Lung (tissue), 12 donors: ENCODE data around the gene NOTCH1. TPM values are rescaled to one million over a fixed set of nuclear protein-coding genes. Genes with fewer than 3 reads are reported as not detected.
A peak's percentile ranks its signal among the peaks of the same experiment; 100 is the strongest.

Experiments used
- ATAC-seq: fragments of 200-7000 bp; cut with Tn5 transposase; one replicate; pipeline ENCODE4 v1.9.1; 2020; ENCODE audit warnings: moderate number of reproducible peaks; ENCODE audit not compliant: insufficient read depth, low FRiP score
- DNase-seq, 3 donors: peaks; one replicate each; pipeline ENCODE4 v3.0.0-alpha.2; 2013 to 2017
- H3K27ac ChIP-seq, 2 donors: one replicate each; pipeline ENCODE4 v1.5.1; 2013; ENCODE audit warnings: mild to moderate bottlenecking in 2 of 2, moderate library complexity in 2 of 2, control low read depth in 1 of 2, inconsistent platforms in 1 of 2, low read depth in 1 of 2, low read length in 1 of 2
- H3K27me3 ChIP-seq, 3 donors: one replicate each; pipeline ENCODE4 v1.5.1; 2013; ENCODE audit warnings: low read length in 2 of 3; ENCODE audit not compliant: control insufficient read depth in 3 of 3, insufficient read depth in 3 of 3
- H3K36me3 ChIP-seq, 4 donors: one replicate each; pipeline ENCODE4 v1.5.1; 2013; ENCODE audit warnings: low read length in 4 of 4, mild to moderate bottlenecking in 1 of 4, moderate library complexity in 1 of 4; ENCODE audit not compliant: control insufficient read depth in 4 of 4, insufficient read depth in 4 of 4
- H3K4me1 ChIP-seq, 5 donors: one replicate each; pipeline ENCODE4 v1.5.1; 2013; ENCODE audit warnings: low read length in 5 of 5, mild to moderate bottlenecking in 2 of 5, moderate library complexity in 1 of 5; ENCODE audit not compliant: control insufficient read depth in 5 of 5, insufficient read depth in 5 of 5
- H3K4me3 ChIP-seq: one replicate; pipeline ENCODE4 v1.5.1; 2013; ENCODE audit warnings: mild to moderate bottlenecking, control low read depth, moderate library complexity
- H3K9ac ChIP-seq, 2 donors: one replicate each; pipeline ENCODE4 v1.5.1; 2013; ENCODE audit warnings: low read length in 2 of 2, control low read depth in 1 of 2; ENCODE audit not compliant: insufficient read depth in 1 of 2
- H3K9me3 ChIP-seq, 4 donors: one replicate each; pipeline ENCODE4 v1.5.1; 2013; ENCODE audit warnings: low read length in 3 of 4, mild to moderate bottlenecking in 1 of 4, moderate library complexity in 1 of 4; ENCODE audit not compliant: control insufficient read depth in 4 of 4, insufficient read depth in 3 of 4
- CTCF ChIP-seq: IDR thresholded peaks from 2 replicates; pipeline ENCODE4 v1.5.1; 2012; ENCODE audit warnings: mild to moderate bottlenecking; ENCODE audit errors: control extremely low read depth, extremely low read depth
- WGBS, 2 donors: extraction: QIAGEN DNeasy Blood & Tissue Kit; methylation state at CpG; one replicate each; pipeline ENCODE4 v1.1.7; 2013; 5-methylcytosine and 5-hydroxymethylcytosine counted together
- polyA plus RNA-seq, 2 donors: library from polyadenylated mRNA; stranded (reverse); fragments of 200-250 nt; gene quantifications; one replicate each; pipeline ENCODE4 v1.2.1, GENCODE V29; 2013
- total RNA-seq, 2 donors: library from RNA; depleted of rRNA in 1 of 2; stranded (reverse); fragments of >200 nt in 1 of 2; gene quantifications; one replicate each; pipeline ENCODE4 v1.2.1, GENCODE V29; 2014 to 2021
- donor health status: control.
- donor health status: control.
- donor health status: Bipolar disorder and iron deficiency.
- donor health status: healthy.
- donor health status: DM: yes; HTN: yes; CAD: no.

Gene NOTCH1
- total and polyA plus RNA-seq, 4 donors, result 23.9 to 101 (median 44.5) TPM

GRCh38 chr9:136570191-136570845 is 24.5 kb upstream of the NOTCH1 start:
- H3K36me3 ChIP-seq, result no peaks in the 10 kb centered on the region
- H3K9me3 ChIP-seq, result no peaks in the 10 kb centered on the region
- no peak overlapping the region for H3K27ac ChIP-seq
- DNase-seq, result no peak
- TF ChIP-seq CTCF, result no peak
- H3K27me3 ChIP-seq, result no peaks in the 10 kb centered on the region
- 94 to 96% methylated on average over 17 to 18 of the region's 18 CpGs for WGBS, 2 donors
- ATAC-seq, result no peak
- H3K4me3 ChIP-seq, result no peak overlapping the region
- H3K4me1 ChIP-seq, result peaks cover 17 to 53% (median 24%) of the 10 kb centered on the region in 5 donors
- H3K9ac ChIP-seq, result no peak overlapping the region

DNA sequence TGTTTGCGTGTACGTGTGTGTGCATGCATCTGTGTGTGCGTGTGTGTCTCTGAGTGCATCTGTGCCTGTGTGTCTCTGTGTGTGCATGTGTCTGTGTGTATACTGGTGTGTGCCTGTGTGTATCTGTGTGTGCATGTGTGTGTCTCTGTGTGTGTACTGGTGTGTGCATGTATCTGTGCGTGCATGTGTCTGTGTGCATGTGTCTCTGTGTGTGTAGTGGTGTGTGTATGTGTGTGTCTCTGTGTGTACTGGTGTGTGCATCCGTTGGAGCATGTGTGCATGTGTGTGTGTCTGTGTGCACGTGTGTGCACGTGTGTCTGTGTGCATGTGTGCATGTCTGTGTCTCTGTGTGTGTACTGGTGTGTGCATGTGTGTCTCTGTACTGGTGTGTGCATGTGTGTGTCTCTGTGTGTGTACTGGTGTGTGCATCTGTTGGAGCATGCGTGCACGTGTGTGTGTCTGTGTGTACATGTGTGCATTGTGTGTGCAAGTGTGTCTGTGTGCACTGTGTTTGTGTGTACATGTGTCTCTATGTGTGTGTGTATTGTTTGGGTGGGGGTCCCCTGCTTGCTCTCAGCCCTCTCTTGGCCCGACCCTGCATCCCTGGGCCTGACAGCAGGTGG is 23.8 kb upstream of the NOTCH1 start:
- ATAC-seq, result no peak
- H3K9ac ChIP-seq, result no peak overlapping the region
- no peaks in the 10 kb centered on the region for H3K9me3 ChIP-seq
- H3K36me3 ChIP-seq, result no peaks in the 10 kb centered on the region
- no peak for TF ChIP-seq CTCF
- DNase-seq, result no peak
- H3K4me3 ChIP-seq, result no peak overlapping the region
- peaks cover 17 to 60% (median 28%) of the 10 kb centered on the region in 5 donors for H3K4me1 ChIP-seq
- H3K27me3 ChIP-seq, result no peaks in the 10 kb centered on the region
- WGBS, 2 donors, result 97 to 98% methylated on average over 10 of the region's 10 CpGs
- no peak overlapping the region for H3K27ac ChIP-seq

DNA sequence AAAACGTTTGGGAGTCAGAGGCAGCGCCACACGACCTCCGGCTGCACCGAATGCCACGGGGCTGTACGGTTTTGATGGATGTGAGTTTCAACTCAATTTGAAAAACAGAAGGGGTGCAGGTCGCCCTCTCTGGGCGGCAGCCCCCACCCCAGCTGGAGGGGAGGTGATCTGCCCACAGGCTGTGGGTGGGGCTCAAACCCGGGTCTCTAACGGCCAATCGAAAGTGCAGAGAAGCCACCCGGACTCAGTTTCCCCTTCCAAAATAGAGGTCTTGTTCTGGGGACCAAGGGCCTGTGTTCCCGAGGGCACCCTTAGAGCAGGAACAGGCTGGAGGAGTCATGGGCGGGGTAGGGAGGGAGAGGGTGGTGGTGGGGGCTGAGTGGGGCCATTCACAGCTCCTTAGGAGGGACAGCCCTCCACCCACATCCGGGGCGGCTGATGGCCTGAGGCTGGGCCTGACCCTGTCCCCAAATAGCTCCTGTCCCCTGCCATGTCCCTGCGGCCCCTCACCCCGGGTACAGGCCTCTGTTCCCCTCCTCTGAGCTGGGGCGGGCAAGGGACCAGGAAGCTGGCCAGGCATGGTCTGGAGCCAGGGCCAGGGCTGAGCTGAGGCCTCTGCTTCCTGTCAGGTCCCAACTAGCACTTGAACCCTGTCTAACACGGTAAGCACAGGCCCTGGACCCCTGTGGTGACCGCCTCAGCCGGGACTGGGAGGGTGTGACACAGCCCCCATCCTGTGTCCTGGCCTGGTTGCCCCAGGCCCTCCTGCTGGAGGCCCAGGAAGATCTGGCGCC is 22.6 kb upstream of the NOTCH1 start:
- no peak overlapping the region for H3K4me3 ChIP-seq
- no peaks in the 10 kb centered on the region for H3K9me3 ChIP-seq
- ATAC-seq (no peak), DNase-seq (peak in 1 of 3 donors; percentile 47)
- WGBS, 2 donors, result 68 to 81% methylated on average over 23 to 24 of the region's 24 CpGs
- no peak overlapping the region for H3K27ac ChIP-seq
- no peaks in the 10 kb centered on the region for H3K36me3 ChIP-seq
- no peaks in the 10 kb centered on the region for H3K27me3 ChIP-seq
- H3K4me1 ChIP-seq, result peaks cover 17 to 60% (median 37%) of the 10 kb centered on the region in 5 donors
- no peak overlapping the region for H3K9ac ChIP-seq
- no peak for TF ChIP-seq CTCF
